ENCODE measurements around the gene FAR2. TPM values are rescaled to one million over a fixed set of nuclear protein-coding genes. Genes with fewer than 3 reads are reported as not detected.
"Not testable (repeated sequence)": the region's sequence is repeated elsewhere in the genome, so short reads cannot be mapped to it uniquely, and the experiment has no call there.

FAR2 gene
- total RNA-seq, 1 donor from 2014 or later, result 15.9 TPM

DNA sequence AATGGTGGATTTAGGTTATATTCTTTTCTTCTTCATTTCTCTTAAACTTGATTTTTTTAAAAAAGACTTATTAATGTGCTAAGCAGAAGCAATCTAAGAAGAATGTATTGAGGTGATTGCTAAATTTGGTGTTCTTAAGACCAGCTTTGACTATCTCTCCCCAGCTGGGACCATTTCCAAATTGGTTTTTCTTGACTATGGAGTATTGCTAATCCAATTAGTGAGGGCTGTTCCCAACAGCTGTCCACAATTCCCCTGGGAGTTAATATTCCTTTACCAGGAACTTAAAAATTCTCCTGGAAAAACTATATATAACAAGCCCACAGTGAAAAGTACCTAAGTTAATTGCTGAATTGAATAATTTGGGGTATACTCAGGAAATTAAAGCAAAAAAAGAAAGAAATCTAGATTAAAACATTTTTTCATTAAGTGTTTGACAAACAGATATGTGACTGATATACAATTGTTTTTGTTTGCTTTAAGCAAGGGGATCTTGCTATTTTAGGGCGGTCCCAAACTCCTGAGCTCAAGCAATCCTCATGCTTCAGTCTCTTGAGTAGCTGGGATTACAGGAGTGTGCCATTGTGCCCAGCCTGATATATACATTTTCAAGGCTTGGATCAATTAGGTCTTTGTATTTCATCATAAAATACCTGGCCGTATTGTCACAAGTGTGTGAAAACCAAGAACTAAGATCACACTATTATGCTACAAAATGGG lies 105.0 kb downstream of the FAR2 start:
- H3K4me3 Mint-ChIP-seq, result no peak overlapping the region

DNA sequence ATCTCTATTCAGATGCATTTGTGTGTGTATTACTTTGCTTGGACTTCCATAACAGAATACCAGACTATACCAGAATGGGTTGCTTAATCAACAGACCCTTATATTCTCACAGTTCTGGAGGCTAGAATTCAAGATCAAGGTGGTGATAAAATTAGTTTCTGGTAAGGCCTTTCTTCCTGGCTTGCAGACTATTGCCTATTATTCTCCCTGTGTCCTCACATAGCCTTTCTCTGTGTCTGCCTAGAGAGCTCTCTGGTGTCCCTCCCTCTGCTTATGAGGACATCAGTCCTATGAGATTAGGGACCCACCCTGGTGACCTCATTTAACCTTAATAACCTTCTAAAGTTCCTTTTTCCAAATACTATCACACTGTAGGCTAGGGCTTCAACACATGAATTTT lies 106.0 kb downstream of the FAR2 start:
- no peaks in the 10 kb centered on the region for H3K27me3 Mint-ChIP-seq
- H3K27ac Mint-ChIP-seq, result peak overlapping the region; percentile 44
- H3K4me3 Mint-ChIP-seq, result no peak overlapping the region
- DNase-seq (ENCODE audit: extremely low spot score, unreplicated experiment), result no peak
- H3K9me3 Mint-ChIP-seq, result no peaks in the 10 kb centered on the region
- no peaks in the 10 kb centered on the region for H3K4me1 Mint-ChIP-seq (ENCODE audit: unreplicated experiment)
- TF ChIP-seq, protein P1, sequence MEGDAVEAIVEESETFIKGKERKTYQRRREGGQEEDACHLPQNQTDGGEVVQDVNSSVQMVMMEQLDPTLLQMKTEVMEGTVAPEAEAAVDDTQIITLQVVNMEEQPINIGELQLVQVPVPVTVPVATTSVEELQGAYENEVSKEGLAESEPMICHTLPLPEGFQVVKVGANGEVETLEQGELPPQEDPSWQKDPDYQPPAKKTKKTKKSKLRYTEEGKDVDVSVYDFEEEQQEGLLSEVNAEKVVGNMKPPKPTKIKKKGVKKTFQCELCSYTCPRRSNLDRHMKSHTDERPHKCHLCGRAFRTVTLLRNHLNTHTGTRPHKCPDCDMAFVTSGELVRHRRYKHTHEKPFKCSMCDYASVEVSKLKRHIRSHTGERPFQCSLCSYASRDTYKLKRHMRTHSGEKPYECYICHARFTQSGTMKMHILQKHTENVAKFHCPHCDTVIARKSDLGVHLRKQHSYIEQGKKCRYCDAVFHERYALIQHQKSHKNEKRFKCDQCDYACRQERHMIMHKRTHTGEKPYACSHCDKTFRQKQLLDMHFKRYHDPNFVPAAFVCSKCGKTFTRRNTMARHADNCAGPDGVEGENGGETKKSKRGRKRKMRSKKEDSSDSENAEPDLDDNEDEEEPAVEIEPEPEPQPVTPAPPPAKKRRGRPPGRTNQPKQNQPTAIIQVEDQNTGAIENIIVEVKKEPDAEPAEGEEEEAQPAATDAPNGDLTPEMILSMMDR (conservative IDR thresholded peaks at IDR 0.05), result no peak
- H3K36me3 Mint-ChIP-seq, result peaks cover 10% of the 10 kb centered on the region

More for the DNA sequence above, 105.0 kb downstream of the FAR2 start:
- Mint-ChIP-seq H3K27me3 (no peaks in the 10 kb centered on the region), H3K36me3 (peaks cover 14% of the 10 kb centered on the region), H3K4me1 (ENCODE audit: unreplicated experiment) (no peaks in the 10 kb centered on the region), H3K27ac (no peak overlapping the region), H3K9me3 (no peaks in the 10 kb centered on the region)
- DNase-seq (ENCODE audit: extremely low spot score, unreplicated experiment), result no peak
- TF ChIP-seq, protein P1 (conservative IDR thresholded peaks at IDR 0.05), result no peak

DNA sequence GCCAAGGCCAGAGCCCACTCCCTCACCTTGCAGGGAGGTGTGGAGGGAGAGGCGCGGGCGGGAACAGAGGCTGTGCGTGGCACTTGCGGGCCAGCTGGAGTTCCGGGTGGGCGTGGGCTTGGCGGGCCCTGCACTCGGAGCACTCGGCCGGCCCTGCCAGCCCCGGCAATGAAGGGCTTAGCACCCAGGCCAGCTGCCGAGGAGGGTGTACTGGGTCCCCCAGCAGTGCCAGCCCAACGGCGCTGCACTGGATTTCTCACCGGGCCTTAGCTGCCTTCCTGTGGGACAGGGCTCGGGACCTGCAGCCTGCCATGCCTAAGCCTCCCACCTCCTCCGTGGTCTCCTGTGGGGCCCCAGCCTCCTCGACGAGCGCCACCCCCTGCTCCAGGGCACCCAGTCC lies 107.5 kb downstream of the FAR2 start:
- H3K4me3 Mint-ChIP-seq, result no peak overlapping the region
- H3K36me3 Mint-ChIP-seq, result peaks cover 22% of the 10 kb centered on the region
- H3K9me3 Mint-ChIP-seq, result peaks cover 9% of the 10 kb centered on the region
- TF ChIP-seq, protein P1 (conservative IDR thresholded peaks at IDR 0.05), result no peak
- DNase-seq (ENCODE audit: extremely low spot score, unreplicated experiment), result no peak
- H3K27me3 Mint-ChIP-seq, result no peaks in the 10 kb centered on the region
- no peak overlapping the region for H3K27ac Mint-ChIP-seq
- H3K4me1 Mint-ChIP-seq (ENCODE audit: unreplicated experiment), result no peaks in the 10 kb centered on the region

DNA sequence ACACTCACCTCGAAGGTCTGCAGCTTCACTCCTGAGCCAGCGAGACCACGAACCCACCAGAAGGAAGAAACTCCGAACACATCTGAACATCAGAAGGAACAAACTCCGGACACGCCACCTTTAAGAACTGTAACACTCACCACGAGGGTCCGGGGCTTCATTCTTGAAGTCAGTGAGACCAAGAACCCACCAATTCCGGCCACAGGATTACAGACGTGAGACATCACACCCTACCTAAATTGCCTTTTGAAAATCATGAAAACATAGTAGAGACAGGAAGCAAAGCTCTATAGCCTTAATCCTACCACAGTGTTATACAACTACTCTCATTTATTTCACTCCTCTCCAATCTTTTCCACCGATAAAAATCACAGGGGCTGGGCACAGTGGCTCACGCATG lies 108.6 kb downstream of the FAR2 start:
- H3K4me3 Mint-ChIP-seq; H3K27ac Mint-ChIP-seq; H3K27me3 Mint-ChIP-seq; H3K4me1 Mint-ChIP-seq (ENCODE audit: unreplicated experiment); H3K9me3 Mint-ChIP-seq; DNase-seq (ENCODE audit: extremely low spot score, unreplicated experiment): not testable (repeated sequence)
- peaks cover 24% of the 10 kb centered on the region for H3K36me3 Mint-ChIP-seq

DNA sequence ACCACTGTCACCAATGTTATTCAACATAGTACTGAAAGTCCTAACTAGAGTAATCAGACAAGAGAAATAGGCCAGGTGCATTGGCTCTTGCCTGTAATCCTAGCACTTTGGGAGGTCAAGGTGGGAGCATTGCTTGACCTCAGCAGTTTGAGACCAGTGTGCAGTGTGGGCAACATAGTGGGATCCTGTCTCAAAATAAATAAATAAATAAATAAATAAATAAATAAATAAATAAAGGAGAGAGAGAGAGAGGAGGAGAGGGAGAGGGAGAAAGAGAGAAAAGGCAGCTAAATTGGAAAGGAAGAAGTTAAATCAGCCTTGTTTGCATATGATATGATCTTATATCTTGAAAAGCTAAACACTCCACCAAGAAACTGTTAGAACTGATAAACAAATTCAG lies 115.3 kb downstream of the FAR2 start:
- Mint-ChIP-seq H3K27ac (no peak overlapping the region), H3K9me3 (peaks cover 9% of the 10 kb centered on the region), H3K4me3 (no peak overlapping the region), H3K4me1 (ENCODE audit: unreplicated experiment) (no peaks in the 10 kb centered on the region), H3K27me3 (no peaks in the 10 kb centered on the region), H3K36me3 (peaks cover 32% of the 10 kb centered on the region)
- DNase-seq (ENCODE audit: extremely low spot score, unreplicated experiment), result no peak
- TF ChIP-seq, protein P1 (conservative IDR thresholded peaks at IDR 0.05), result no peak

DNA sequence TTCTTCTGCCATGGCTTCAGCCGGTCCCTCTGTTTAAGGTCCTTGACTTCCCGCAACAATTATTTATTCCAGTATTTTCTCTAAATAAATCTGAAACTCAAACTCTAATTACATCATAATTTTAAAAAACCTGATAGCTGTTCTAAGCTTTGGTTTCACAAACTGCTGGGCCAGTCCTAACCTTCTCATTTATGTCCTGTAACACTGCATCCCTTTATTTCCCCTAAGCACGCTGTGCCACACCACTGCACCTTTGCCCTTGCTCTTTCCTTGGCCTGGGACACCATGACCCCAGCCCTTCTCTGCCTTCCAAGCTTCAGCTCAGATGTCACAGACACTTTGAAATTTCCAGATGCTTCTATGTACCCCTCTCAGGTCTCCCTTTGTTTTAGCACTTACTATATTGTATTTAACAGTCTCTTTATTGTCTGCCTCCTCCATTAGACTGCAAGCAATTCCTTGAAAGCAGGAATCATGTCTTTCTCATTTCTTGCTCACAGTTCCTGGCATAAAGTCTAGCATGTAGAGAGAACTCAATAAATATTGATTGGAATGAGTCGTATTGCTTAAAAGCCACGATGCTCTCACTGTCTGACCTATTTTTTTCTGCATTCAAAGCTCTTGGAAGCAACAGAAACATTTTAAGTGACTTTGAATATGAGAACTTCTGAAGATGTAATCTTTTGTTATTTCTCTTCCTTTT lies 120.8 kb downstream of the FAR2 start:
- Mint-ChIP-seq H3K9me3 (peaks cover 4% of the 10 kb centered on the region), H3K27me3 (no peaks in the 10 kb centered on the region), H3K4me3 (no peak overlapping the region), H3K4me1 (ENCODE audit: unreplicated experiment) (no peaks in the 10 kb centered on the region), H3K27ac (no peak overlapping the region), H3K36me3 (peaks cover 21% of the 10 kb centered on the region)
- DNase-seq (ENCODE audit: extremely low spot score, unreplicated experiment), result no peak
- TF ChIP-seq, protein P1 (conservative IDR thresholded peaks at IDR 0.05), result no peak

All from type B pancreatic cell (in vitro differentiated cells).